ENCODE data around the gene TIMM13.

Gene TIMM13

GRCh38 chr19:2440515-2440914 is 13.1 kb upstream of the TIMM13 start:
- TF ChIP-seq ZFX (IDR thresholded peaks at IDR 0.05): no peak
- TF ChIP-seq, protein P1, sequence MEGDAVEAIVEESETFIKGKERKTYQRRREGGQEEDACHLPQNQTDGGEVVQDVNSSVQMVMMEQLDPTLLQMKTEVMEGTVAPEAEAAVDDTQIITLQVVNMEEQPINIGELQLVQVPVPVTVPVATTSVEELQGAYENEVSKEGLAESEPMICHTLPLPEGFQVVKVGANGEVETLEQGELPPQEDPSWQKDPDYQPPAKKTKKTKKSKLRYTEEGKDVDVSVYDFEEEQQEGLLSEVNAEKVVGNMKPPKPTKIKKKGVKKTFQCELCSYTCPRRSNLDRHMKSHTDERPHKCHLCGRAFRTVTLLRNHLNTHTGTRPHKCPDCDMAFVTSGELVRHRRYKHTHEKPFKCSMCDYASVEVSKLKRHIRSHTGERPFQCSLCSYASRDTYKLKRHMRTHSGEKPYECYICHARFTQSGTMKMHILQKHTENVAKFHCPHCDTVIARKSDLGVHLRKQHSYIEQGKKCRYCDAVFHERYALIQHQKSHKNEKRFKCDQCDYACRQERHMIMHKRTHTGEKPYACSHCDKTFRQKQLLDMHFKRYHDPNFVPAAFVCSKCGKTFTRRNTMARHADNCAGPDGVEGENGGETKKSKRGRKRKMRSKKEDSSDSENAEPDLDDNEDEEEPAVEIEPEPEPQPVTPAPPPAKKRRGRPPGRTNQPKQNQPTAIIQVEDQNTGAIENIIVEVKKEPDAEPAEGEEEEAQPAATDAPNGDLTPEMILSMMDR (conservative IDR thresholded peaks at IDR 0.05): no peak
- no peak overlapping the region for H3K27ac ChIP-seq

GRCh38 chr19:2438178-2438577 is 10.8 kb upstream of the TIMM13 start:
- TF ChIP-seq ZFX (IDR thresholded peaks at IDR 0.05): no peak
- TF ChIP-seq, protein P1 (conservative IDR thresholded peaks at IDR 0.05): no peak
- H3K27ac ChIP-seq: no peak overlapping the region

DNA sequence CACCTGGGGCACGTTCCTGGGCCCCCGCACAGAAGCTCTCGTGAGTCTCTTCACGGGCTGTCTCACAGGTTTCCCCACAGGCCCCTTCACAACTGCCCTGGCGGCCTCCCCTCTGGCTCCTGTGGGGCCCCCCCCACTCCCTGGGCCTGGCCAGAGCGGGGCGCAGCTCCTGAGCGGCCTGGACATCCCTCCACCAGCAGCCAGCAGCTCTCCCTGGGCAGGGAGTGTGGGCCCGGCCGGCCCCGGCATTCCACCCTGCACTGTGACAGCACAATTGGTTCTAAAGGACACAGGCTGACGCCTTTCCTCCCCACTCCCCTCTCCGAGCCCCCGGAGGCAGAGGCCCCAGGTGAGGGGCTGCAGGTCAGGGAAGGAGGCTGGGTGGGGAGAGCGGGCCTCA is 9.5 kb upstream of the TIMM13 start:
- no peak for TF ChIP-seq ZFX (IDR thresholded peaks at IDR 0.05)
- TF ChIP-seq, protein P1 (conservative IDR thresholded peaks at IDR 0.05): no peak
- no peak overlapping the region for H3K27ac ChIP-seq

DNA sequence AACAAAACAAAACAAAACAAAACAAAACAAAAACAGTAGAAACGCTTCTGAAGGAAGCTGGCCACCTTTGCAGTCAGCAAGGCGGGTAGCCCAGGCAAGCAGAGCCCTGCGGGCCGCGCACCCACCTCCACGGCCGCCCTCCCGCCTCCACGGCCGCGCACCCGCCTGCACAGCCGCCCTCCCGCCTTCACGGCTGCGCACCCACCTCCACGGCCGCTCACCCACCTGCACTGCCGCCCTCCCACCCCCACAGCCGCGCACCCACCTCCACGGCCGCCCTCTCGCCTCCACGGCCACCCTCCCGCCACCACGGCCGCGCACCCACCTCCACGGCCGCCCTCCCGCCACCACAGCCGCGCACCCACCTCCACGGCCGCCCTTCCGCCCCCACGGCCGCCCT is 9.0 kb upstream of the TIMM13 start:
- no peak overlapping the region for H3K27ac ChIP-seq
- TF ChIP-seq ZFX (IDR thresholded peaks at IDR 0.05): no peak

GRCh38 chr19:2434721-2435265 is 7.4 kb upstream of the TIMM13 start:
- TF ChIP-seq, protein P1 (conservative IDR thresholded peaks at IDR 0.05): no peak
- no peak for TF ChIP-seq ZFX (IDR thresholded peaks at IDR 0.05)

GRCh38 chr19:2434267-2434666 is 6.9 kb upstream of the TIMM13 start:
- no peak overlapping the region for H3K27ac ChIP-seq
- TF ChIP-seq, protein P1 (conservative IDR thresholded peaks at IDR 0.05): no peak
- TF ChIP-seq ZFX (IDR thresholded peaks at IDR 0.05): no peak

More at GRCh38 chr19:2434721-2435265, 7.4 kb upstream of the TIMM13 start:
- no peak overlapping the region for H3K27ac ChIP-seq

GRCh38 chr19:2433854-2434253 is 6.5 kb upstream of the TIMM13 start:
- H3K27ac ChIP-seq: no peak overlapping the region
- TF ChIP-seq, protein P1 (conservative IDR thresholded peaks at IDR 0.05): no peak
- no peak for TF ChIP-seq ZFX (IDR thresholded peaks at IDR 0.05)

GRCh38 chr19:2432131-2432848 is 4.9 kb upstream of the TIMM13 start:
- TF ChIP-seq ZFX (IDR thresholded peaks at IDR 0.05): no peak
- TF ChIP-seq, protein P1 (conservative IDR thresholded peaks at IDR 0.05): no peak
- no peak overlapping the region for H3K27ac ChIP-seq

Data from C4-2B (cell line).